K562 (cell line): ENCODE measurements around the gene TIMP2. TPM values are rescaled to one million over a fixed set of nuclear protein-coding genes. Genes with fewer than 3 reads are reported as not detected.

Experiments used
- ATAC-seq: fragments of 200-7000 bp; cut with Tn5 transposase; 3 replicates; pipeline ENCODE4 v1.9.1; 2020; ENCODE audit warnings: moderate library complexity
- BruUV-seq: library from RNA; stranded (reverse); fragments of 400-500 nt; replicated peaks from 2 replicates; lab custom pipeline; 2021; lab: Mats Ljungman, UMichigan
- CTCF ChIA-PET: fragments of 300-600 bp; formaldehyde crosslinking; extraction: SDS; loops from one replicate; lab custom pipeline; 2021; ENCODE audit warnings: low intra/inter-chr PET ratio; lab: Yijun Ruan, JAX
- POLR2A ChIA-PET: fragments of 300-600, 350-650 bp; sonication (Branson Sonifier 250); formaldehyde crosslinking; extraction: SDS; loops from one replicate; lab custom pipeline; 2021; ENCODE audit warnings: antibody characterized with exemption, inconsistent platforms; lab: Yijun Ruan, JAX
- DNase-seq, 4 experiments: peaks; one replicate each; pipeline versions ENCODE4 v3.0.0 to v3.0.0-alpha.2; 2011 to 2018; ENCODE audit warnings: low spot score in 3 of 4, mixed read lengths in 3 of 4; ENCODE audit errors: extremely low read depth in 1 of 4
- FAIRE-seq: peaks from 2 replicates; lab custom pipeline; 2011; peaks lifted over from hg19 to GRCh38; lab: Jason Lieb, UNC
- H2AFZ ChIP-seq: 2 replicates; pipeline ENCODE4 v1.6.0; 2011; ENCODE audit warnings: low read depth, low read length, control low read depth, inconsistent platforms
- H3K27ac ChIP-seq: fragments of 200-600 bp; 3 replicates; pipeline ENCODE4 v1.8.0; 2011; ENCODE audit warnings: low read depth, mild to moderate bottlenecking, control low read depth, inconsistent platforms, low read length, moderate library complexity, mixed read lengths; ENCODE audit errors: extremely low read depth
- H3K27me3 ChIP-seq, 2 experiments: fragments of 300-600 bp in 1 of 2; 2 replicates in 1 of 2; 3 replicates in 1 of 2; pipeline versions ENCODE4 v1.6.0 to v1.8.0; 2011; ENCODE audit warnings: inconsistent platforms in 2 of 2, low read length in 2 of 2, mild to moderate bottlenecking in 1 of 2, mixed read lengths in 1 of 2, moderate library complexity in 1 of 2; ENCODE audit not compliant: control insufficient read depth in 2 of 2, insufficient read depth in 2 of 2
- H3K36me3 ChIP-seq: fragments of 300-600 bp; 3 replicates; pipeline ENCODE4 v1.8.0; 2011; ENCODE audit warnings: mild to moderate bottlenecking, low read length, inconsistent platforms; ENCODE audit not compliant: control insufficient read depth, insufficient read depth
- H3K4me1 ChIP-seq, 2 experiments: fragments of 200-600 bp in 1 of 2; replicated peaks in 1 of 2; 2 replicates in 1 of 2; 3 replicates in 1 of 2; pipeline versions ENCODE4 v1.5.1 to v1.8.0; 2011; ENCODE audit warnings: inconsistent platforms in 2 of 2, low read length in 2 of 2, mild to moderate bottlenecking in 1 of 2, mixed read lengths in 1 of 2, moderate library complexity in 1 of 2; ENCODE audit not compliant: control insufficient read depth in 2 of 2, insufficient read depth in 2 of 2
- H3K4me2 ChIP-seq: 2 replicates; pipeline ENCODE4 v1.6.1; 2011; ENCODE audit warnings: low read length, control low read depth, inconsistent platforms, mixed read lengths; ENCODE audit not compliant: insufficient read depth
- H3K4me3 ChIP-seq: fragments of 200-600 bp; sonication (generic), shearing (Covaris generic); 2 replicates; pipeline ENCODE4 v1.5.1; 2016; ENCODE audit warnings: control low read depth, inconsistent platforms
- H3K79me2 ChIP-seq: fragments of 200-600 bp; 3 replicates; pipeline ENCODE4 v1.8.0; 2011; ENCODE audit warnings: low read length, inconsistent platforms; ENCODE audit not compliant: control insufficient read depth, insufficient read depth
- H3K9ac ChIP-seq, 2 experiments: 2 replicates each; pipeline versions ENCODE4 v1.6.0 to v1.6.1; 2011; ENCODE audit warnings: low read depth in 2 of 2, low read length in 2 of 2, control low read depth in 1 of 2, inconsistent platforms in 1 of 2, mild to moderate bottlenecking in 1 of 2, mixed read lengths in 1 of 2; ENCODE audit not compliant: insufficient read depth in 1 of 2
- H3K9me1 ChIP-seq: one replicate; pipeline ENCODE4 v1.6.0; 2011; ENCODE audit warnings: inconsistent platforms, mild to moderate bottlenecking, low read length, moderate library complexity; ENCODE audit not compliant: control insufficient read depth, insufficient read depth
- H3K9me3 ChIP-seq: replicated peaks from 2 replicates; pipeline ENCODE4 v1.5.1; 2011; ENCODE audit warnings: low read depth, low read length, inconsistent platforms; ENCODE audit not compliant: control insufficient read depth, insufficient read depth
- H4K20me1 ChIP-seq: replicated peaks from 2 replicates; pipeline ENCODE4 v1.6.1; 2011; ENCODE audit warnings: low read length, inconsistent platforms, mixed read lengths; ENCODE audit not compliant: control insufficient read depth, insufficient read depth
- CGGBP1 ChIP-seq: fragments of 250-450 bp; sonication (Bioruptor Pico); IDR thresholded peaks from 2 replicates; pipeline ENCODE4 v1.9.0; 2021; ENCODE audit warnings: mild to moderate bottlenecking
- CTCF ChIP-seq, 3 experiments: IDR thresholded peaks in 2 of 3; conservative IDR thresholded peaks in 1 of 3; 2 replicates each; pipeline ENCODE4 v1.5.1; 2011 to 2012; ENCODE audit warnings: low read length in 3 of 3, mild to moderate bottlenecking in 3 of 3, control low read depth in 2 of 3, improper control_type of control experiment in 1 of 3, inconsistent platforms in 1 of 3, low read depth in 1 of 3, mixed read lengths in 1 of 3, moderate library complexity in 1 of 3; ENCODE audit not compliant: insufficient read depth in 2 of 3
- HNRNPLL ChIP-seq: fragments of 200-400 bp; formaldehyde crosslinking; IDR thresholded peaks from 2 replicates; pipeline ENCODE4 v1.6.1; 2017; ENCODE audit warnings: low read length, low read depth, mild to moderate bottlenecking; ENCODE audit not compliant: poor library complexity, severe bottlenecking
- ZNF140 ChIP-seq: fragments of 250-450 bp; sonication (Bioruptor Pico); IDR thresholded peaks from 2 replicates; pipeline ENCODE4 v1.8.0; 2021; ENCODE audit warnings: moderate library complexity, mild to moderate bottlenecking, inconsistent platforms
- WGBS: fragments of 100-300 bp; shearing (Covaris generic); methylation state at CpG from one replicate; pipeline ENCODE4 v1.1.6; 2016; ENCODE audit warnings: low coverage, mixed read lengths; ENCODE audit not compliant: insufficient coverage; ENCODE audit errors: missing lambda C conversion rate; 5-methylcytosine and 5-hydroxymethylcytosine counted together
- in situ Hi-C: fragments of 300-500 bp; cut with MboI; formaldehyde crosslinking; loops from 4 replicates; pipeline ENCODE4 v1.15.0; 2018; ENCODE audit warnings: inconsistent platforms, mixed read lengths
- intact Hi-C: fragments of 100-400 bp; cut with micrococcal nuclease; formaldehyde crosslinking; loops from 2 replicates; pipeline ENCODE4 v1.14.2; 2022
- polyA plus RNA-seq, 8 experiments: library from polyadenylated mRNA; depleted of rRNA in 4 of 8; stranded (reverse) in 5 of 8; unstranded in 3 of 8; fragments of >200 nt; fragmentation: Nextera tagmentation in 2 of 8; fragmentation: Illumina TruSeq in 1 of 8; extraction: Ambion mirVana in 2 of 8; extraction: Trizol in 1 of 8; gene quantifications; 2 replicates each; pipeline versions ENCODE4 v1.2.1 to v1.2.3, GENCODE V29; 2011 to 2014; ENCODE audit warnings: inconsistent platforms in 1 of 8, missing spikeins in 1 of 8
- total RNA-seq, 7 experiments: library from RNA; depleted of rRNA in 6 of 7; stranded (reverse); fragments of >200 nt in 6 of 7; fragmentation: Illumina TruSeq in 2 of 7; extraction: Trizol in 2 of 7; gene quantifications; 2 replicates each; pipeline versions ENCODE4 v1.2.1 to v1.2.3, GENCODE V29; 2011 to 2021; ENCODE audit warnings: low replicate concordance in 1 of 7

The TIMP2 gene
- total and polyA plus RNA-seq, 9 of the 15 experiments (the other 6 are each of a cell fraction or from before 2014, with no cell fraction given) = 0.55 TPM; not detected in 8

- intact Hi-C loops = no loop called here
- Histone ChIP-seq H3K27me3 (no peaks in the 10 kb centered on the region), H3K79me2 (peaks cover 7% of the 10 kb centered on the region; the same call in 1 of the 3 replicates), H3K4me3 (no peak overlapping the region), H3K4me2 (no peak overlapping the region), H3K36me3 (peaks cover 95% of the 10 kb centered on the region), H2AFZ (no peak overlapping the region), H3K4me1 (peaks cover 4 to 5% of the 10 kb centered on the region in 2 experiments; a peak in 4 of 5 replicates), H3K27ac (no peak overlapping the region), H4K20me1 (peaks cover 17% of the 10 kb centered on the region; the same call in 1 of the 2 replicates), H3K9ac (peak overlapping the region in 1 of 2 experiments; percentile 28; a peak in 1 of 4 replicates), H3K9me3 (no peaks in the 10 kb centered on the region), H3K9me1 (no peaks in the 10 kb centered on the region)
- POLR2A ChIA-PET = interaction anchor here (0.5 to 0.8 kb wide), 3 partner anchors 17 to 193 kb away, joined by 3 to 4 read pairs (median 3); no protein-coding TSS in a partner anchor
- in situ Hi-C loops = no loop called here
- CTCF ChIA-PET = interaction anchor here (0.5 kb wide), 1 partner anchor 24 kb away, joined by 4 read pairs; no protein-coding TSS in a partner anchor
- FAIRE-seq (no peak), DNase-seq (no peak), ATAC-seq (no peak)
- no TSS peak for BruUV-seq
- 91% methylated on average over 14 of the region's 14 CpGs for WGBS
- peak in 2 of 3 experiments; percentile 9 to 43; a peak in 2 of 6 replicates for TF ChIP-seq CTCF (IDR thresholded peaks at IDR 0.05 in 2 of 3, conservative IDR thresholded peaks at IDR 0.05 in 1 of 3; ENCODE audit: insufficient read depth in 2 of 3, low read depth in 1 of 3, low read length in 3 of 3)
- no peak for TF ChIP-seq HNRNPLL
- TF ChIP-seq CGGBP1 (CRISPR knock-in tag) = no peak
- TF ChIP-seq ZNF140 = no peak
Observed at GRCh38 chr17:78823282-78824046, 101.7 kb downstream of the TIMP2 start.
